Peyer's patch (tissue), 4 donors: Measurements from ENCODE around the gene NEK4.

Experiments used
- CTCF ChIP-seq, 6 experiments: fragments of 450-650 bp in 4 of 6; fragments of 200-600 bp in 2 of 6; sonication (generic) in 1 of 6; IDR thresholded peaks; one replicate each; pipeline ENCODE4 v1.5.1; 2017 to 2019; ENCODE audit warnings: antibody characterized with exemption in 6 of 6, mild to moderate bottlenecking in 3 of 6, moderate library complexity in 1 of 6
- POLR2A ChIP-seq, 2 donors: fragments of 450-650 bp; IDR thresholded peaks; one replicate each; pipeline ENCODE4 v1.5.1; 2017; ENCODE audit warnings: antibody characterized with exemption in 2 of 2, mild to moderate bottlenecking in 2 of 2, moderate library complexity in 2 of 2

- TF ChIP-seq CTCF (IDR thresholded peaks at IDR 0.05) (no peak), POLR2A (IDR thresholded peaks at IDR 0.05) (no peak)
These were observed 20.6 kb upstream of the NEK4 start for GRCh38 chr3:52791366-52791765.
